ENCODE measurements around the gene PPIF. TPM values are rescaled to one million over a fixed set of nuclear protein-coding genes. Genes with fewer than 3 reads are reported as not detected.

PPIF gene
- total RNA-seq, 1 donor from 2014 or later: 27.1 TPM

GRCh38 chr10:79312601-79313187 is 34.6 kb upstream of the PPIF start:
- no peak overlapping the region for H3K9ac ChIP-seq
- no peak overlapping the region for H3K4me3 Mint-ChIP-seq
- H3K27me3 Mint-ChIP-seq (ENCODE audit: insufficient read depth, low read depth): peaks cover 20% of the 10 kb centered on the region
- no peak overlapping the region for H2AFZ ChIP-seq (replicated peaks)
- peaks cover 18% of the 10 kb centered on the region for H3K4me1 Mint-ChIP-seq
- no peaks in the 10 kb centered on the region for H3K9me3 Mint-ChIP-seq
- H3K27ac Mint-ChIP-seq: no peak overlapping the region
- H3K27ac ChIP-seq: no peak overlapping the region
- H3K79me2 ChIP-seq (ENCODE audit: low read depth): no peaks in the 10 kb centered on the region
- H3K4me3 ChIP-seq: no peak overlapping the region
- DNase-seq (ENCODE audit: low spot score): no peak
- H3K36me3 ChIP-seq: no peaks in the 10 kb centered on the region
- no peak overlapping the region for H3K4me2 ChIP-seq
- peaks cover 11% of the 10 kb centered on the region for H3F3A ChIP-seq (ENCODE audit: low read depth)
- TF ChIP-seq EZH2 (IDR thresholded peaks at IDR 0.05) (no peak), CTCF (IDR thresholded peaks at IDR 0.05) (no peak), EZH2phosphoT487 (IDR thresholded peaks at IDR 0.05) (no peak)
- H3K27me3 ChIP-seq: no peaks in the 10 kb centered on the region
- no peaks in the 10 kb centered on the region for H3K9me3 ChIP-seq (ENCODE audit: low read depth)
- H4K20me1 ChIP-seq (ENCODE audit: low read depth): peaks cover 8% of the 10 kb centered on the region
- peaks cover 13% of the 10 kb centered on the region for H3K4me1 ChIP-seq
- peaks cover 23% of the 10 kb centered on the region for H3K36me3 Mint-ChIP-seq

- Histone ChIP-seq H4K20me1 (ENCODE audit: low read depth) (peaks cover 8% of the 10 kb centered on the region), H3K4me1 (peaks cover 19% of the 10 kb centered on the region), H3K36me3 (no peaks in the 10 kb centered on the region), H3K9me3 (ENCODE audit: low read depth) (no peaks in the 10 kb centered on the region), H2AFZ (replicated peaks) (no peak overlapping the region), H3K4me2 (no peak overlapping the region), H3K9ac (no peak overlapping the region), H3K27me3 (no peaks in the 10 kb centered on the region), H3F3A (ENCODE audit: low read depth) (peaks cover 11% of the 10 kb centered on the region), H3K27ac (no peak overlapping the region), H3K4me3 (no peak overlapping the region), H3K79me2 (ENCODE audit: low read depth) (no peaks in the 10 kb centered on the region)
- peaks cover 23% of the 10 kb centered on the region for H3K27me3 Mint-ChIP-seq (ENCODE audit: insufficient read depth, low read depth)
- no peak overlapping the region for H3K4me3 Mint-ChIP-seq
- TF ChIP-seq CTCF (IDR thresholded peaks at IDR 0.05): no peak
- peaks cover 22% of the 10 kb centered on the region for H3K36me3 Mint-ChIP-seq
- no peak for DNase-seq (ENCODE audit: low spot score)
- H3K27ac Mint-ChIP-seq: no peak overlapping the region
- H3K4me1 Mint-ChIP-seq: peaks cover 24% of the 10 kb centered on the region
- H3K9me3 Mint-ChIP-seq: no peaks in the 10 kb centered on the region
Measured at GRCh38 chr10:79313320-79313719, 33.9 kb upstream of the PPIF start.

- H3K27me3 ChIP-seq: no peaks in the 10 kb centered on the region
- H3K9me3 Mint-ChIP-seq: no peaks in the 10 kb centered on the region
- TF ChIP-seq EZH2phosphoT487 (IDR thresholded peaks at IDR 0.05) (no peak), EZH2 (IDR thresholded peaks at IDR 0.05) (no peak), CTCF (IDR thresholded peaks at IDR 0.05) (no peak)
- DNase-seq (ENCODE audit: low spot score): no peak
- no peak overlapping the region for H3K4me2 ChIP-seq
- peak overlapping the region; percentile 4 for H3K4me3 Mint-ChIP-seq
- H3K9me3 ChIP-seq (ENCODE audit: low read depth): no peaks in the 10 kb centered on the region
- peaks cover 11% of the 10 kb centered on the region for H3F3A ChIP-seq (ENCODE audit: low read depth)
- H3K4me1 ChIP-seq: peaks cover 21% of the 10 kb centered on the region
- peaks cover 26% of the 10 kb centered on the region for H3K27me3 Mint-ChIP-seq (ENCODE audit: insufficient read depth, low read depth)
- no peaks in the 10 kb centered on the region for H3K79me2 ChIP-seq (ENCODE audit: low read depth)
- peaks cover 8% of the 10 kb centered on the region for H4K20me1 ChIP-seq (ENCODE audit: low read depth)
- no peak overlapping the region for H3K4me3 ChIP-seq
- H3K36me3 Mint-ChIP-seq: peaks cover 25% of the 10 kb centered on the region
- no peak overlapping the region for H2AFZ ChIP-seq (replicated peaks)
- no peak overlapping the region for H3K9ac ChIP-seq
- H3K4me1 Mint-ChIP-seq: peaks cover 30% of the 10 kb centered on the region
- H3K36me3 ChIP-seq: no peaks in the 10 kb centered on the region
- H3K27ac ChIP-seq: no peak overlapping the region
- H3K27ac Mint-ChIP-seq: peak overlapping the region; percentile 47
Measured at GRCh38 chr10:79313911-79314439, 33.3 kb upstream of the PPIF start.

All from neural progenitor cell (in vitro differentiated cells).